ENCODE measurements around the gene TMCC2.

The TMCC2 gene

GRCh38 chr1:205321162-205321958 is 93.6 kb downstream of the TMCC2 start, which contains the start of gene NUAK2:
Gene NUAK2 (minus strand): TSS chr1:205321745. CDS start chr1:205321628, 117 bp downstream.
- H3K36me3 ChIP-seq (replicated peaks), result no peaks in the 10 kb centered on the region; the same call in 1 of the 2 replicates
- in situ Hi-C loops (cut with MboI; ENCODE audit: low sequenced_read_pairs), result no loop called here
- peaks cover 42% of the 10 kb centered on the region for H3K4me1 ChIP-seq
- 0 out of 2 replicates have a peak, but pooled peaks cover 2% of the 10 kb centered on the region for H3K27me3 ChIP-seq (ENCODE audit: low read depth)
- H3K4me3 ChIP-seq, result peak within 1 kb of the TSS; percentile 78
- peak; percentile 81 to 95 for DNase-seq (ENCODE audit: low spot score in 2 of 2)
- H3K9me3 ChIP-seq, result no peaks in the 10 kb centered on the region

DNA sequence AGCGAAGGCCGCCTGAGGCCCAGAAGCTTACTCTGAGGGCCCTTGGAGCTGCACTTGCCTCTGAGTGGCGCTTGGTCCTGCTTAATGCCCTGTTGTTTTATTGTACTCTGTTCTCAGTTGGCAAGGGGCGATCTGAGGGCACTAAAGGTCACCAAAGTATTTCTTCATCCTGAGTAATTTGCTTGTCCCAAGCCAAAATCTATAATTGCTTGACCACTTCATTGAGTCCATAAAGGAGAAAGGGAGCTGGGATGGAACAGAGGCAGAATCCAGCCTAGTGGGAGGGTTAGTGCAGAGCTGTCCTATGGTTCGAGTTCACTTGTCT is 94.2 kb downstream of the TMCC2 start:
- H3K4me3 ChIP-seq, result peak overlapping the region; percentile 78; the same call in 1 of the 2 replicates
- H3K4me1 ChIP-seq, result peaks cover 37% of the 10 kb centered on the region
- H3K36me3 ChIP-seq (replicated peaks), result no peaks in the 10 kb centered on the region; the same call in 1 of the 2 replicates
- DNase-seq (ENCODE audit: low spot score in 2 of 2), result no peak
- 0 out of 2 replicates have a peak, but pooled peaks cover 2% of the 10 kb centered on the region for H3K27me3 ChIP-seq (ENCODE audit: low read depth)
- in situ Hi-C loops (cut with MboI; ENCODE audit: low sequenced_read_pairs), result no loop called here
- H3K9me3 ChIP-seq, result no peaks in the 10 kb centered on the region

Measured in HAP-1 (cell line).